GM12878 (cell line): ENCODE results near the gene SORBS1. TPM values are rescaled to one million over a fixed set of nuclear protein-coding genes. Genes with fewer than 3 reads are reported as not detected.

Source experiments
- ATAC-seq: fragments of 200-7000 bp; cut with Tn5 transposase; 3 replicates; pipeline ENCODE4 v1.9.1; 2020; ENCODE audit warnings: mild to moderate bottlenecking, moderate library complexity
- BruUV-seq: library from RNA; stranded (reverse); fragments of 400-500 nt; replicated peaks from 2 replicates; lab custom pipeline; 2021; lab: Mats Ljungman, UMichigan
- CTCF ChIA-PET: fragments of 300-600 bp; sonication (Branson Sonifier 250); formaldehyde crosslinking; extraction: SDS; loops from one replicate; lab custom pipeline; 2021; ENCODE audit warnings: inconsistent platforms; lab: Yijun Ruan, JAX
- POLR2A ChIA-PET: fragments of 350-600 bp; formaldehyde crosslinking; extraction: SDS; loops from one replicate; lab custom pipeline; 2021; ENCODE audit warnings: inconsistent platforms; lab: Charles Lee
- RAD21 ChIA-PET: fragments of 300-600 bp; sonication (Branson Sonifier 250); formaldehyde crosslinking; loops from one replicate; lab custom pipeline; 2023; ENCODE audit warnings: antibody characterized with exemption; ENCODE audit not compliant: unreplicated experiment; lab: Charles Lee
- SMC1A ChIA-PET: fragments of 300-600 bp; sonication (Branson Sonifier 250); formaldehyde crosslinking; loops from one replicate; lab custom pipeline; 2023; ENCODE audit not compliant: unreplicated experiment, uncharacterized antibody; lab: Charles Lee
- DNase-seq: peaks from one replicate; pipeline ENCODE4 v3.0.0-alpha.2; 2011; ENCODE audit warnings: low read depth, low spot score
- FAIRE-seq: peaks from 3 replicates; lab custom pipeline; 2011; peaks lifted over from hg19 to GRCh38; lab: Jason Lieb, UNC
- H2AFZ ChIP-seq: 2 replicates; pipeline ENCODE4 v1.6.0; 2011; ENCODE audit warnings: low read depth, low read length, control low read depth; ENCODE audit not compliant: control insufficient read depth
- H3K27ac ChIP-seq: 2 replicates; pipeline ENCODE4 v1.5.1; 2011; ENCODE audit warnings: control low read depth; ENCODE audit not compliant: control insufficient read depth, insufficient read depth
- H3K27me3 ChIP-seq, 2 experiments: replicated peaks in 1 of 2; 2 replicates each; pipeline versions ENCODE4 v1.6.0 to v1.6.1; 2011; ENCODE audit warnings: low read length in 1 of 2; ENCODE audit not compliant: control insufficient read depth in 2 of 2, insufficient read depth in 2 of 2
- H3K36me3 ChIP-seq, 2 experiments: 2 replicates each; pipeline ENCODE4 v1.5.1; 2011; ENCODE audit warnings: low read length in 1 of 2; ENCODE audit not compliant: control insufficient read depth in 2 of 2, insufficient read depth in 2 of 2
- H3K4me1 ChIP-seq: 2 replicates; pipeline ENCODE4 v1.6.1; 2011; ENCODE audit warnings: mild to moderate bottlenecking, low read length, moderate library complexity, mixed read lengths; ENCODE audit not compliant: control insufficient read depth, insufficient read depth
- H3K4me2 ChIP-seq: 2 replicates; pipeline ENCODE4 v1.6.0; 2011; ENCODE audit warnings: control low read depth; ENCODE audit not compliant: control insufficient read depth, insufficient read depth
- H3K4me3 ChIP-seq: fragments of 200-600 bp; sonication (generic); 2 replicates; pipeline ENCODE4 v1.5.1; 2016
- H3K79me2 ChIP-seq: 2 replicates; pipeline ENCODE4 v1.6.0; 2011; ENCODE audit warnings: low read length; ENCODE audit not compliant: control insufficient read depth, insufficient read depth
- H3K9ac ChIP-seq: 2 replicates; pipeline ENCODE4 v1.8.0; 2011; ENCODE audit warnings: low read length, control low read depth, mixed read lengths; ENCODE audit not compliant: control insufficient read depth, insufficient read depth
- H3K9me3 ChIP-seq: replicated peaks from 3 replicates; pipeline ENCODE4 v1.5.1; 2011; ENCODE audit warnings: mild to moderate bottlenecking, low read length; ENCODE audit not compliant: control insufficient read depth, insufficient read depth
- H4K20me1 ChIP-seq: 2 replicates; pipeline ENCODE4 v1.6.0; 2011; ENCODE audit not compliant: control insufficient read depth, insufficient read depth
- BHLHE40 ChIP-seq, 2 experiments: fragments of 450-650 bp in 1 of 2; IDR thresholded peaks; 2 replicates each; pipeline ENCODE4 v1.6.1; 2011 to 2017; ENCODE audit warnings: low read depth in 2 of 2, borderline replicate concordance in 1 of 2, improper control_type of control experiment in 1 of 2, low read length in 1 of 2, mild to moderate bottlenecking in 1 of 2
- CBX3 ChIP-seq: fragments of 200-600 bp; sonication (generic); IDR thresholded peaks from 2 replicates; pipeline ENCODE4 v1.6.1; 2016; ENCODE audit warnings: low read depth, borderline replicate concordance
- CREM ChIP-seq: IDR thresholded peaks from 2 replicates; pipeline ENCODE4 v1.6.1; 2014; ENCODE audit warnings: antibody characterized with exemption, low read depth
- MTA2 ChIP-seq: fragments of 450-650 bp; IDR thresholded peaks from 2 replicates; pipeline ENCODE4 v1.6.1; 2016; ENCODE audit warnings: low read depth, mild to moderate bottlenecking, moderate library complexity
- MYB ChIP-seq: fragments of 150-350 bp; IDR thresholded peaks from 2 replicates; pipeline ENCODE4 v1.6.1; 2014; ENCODE audit warnings: mild to moderate bottlenecking, low read depth, low read length, borderline replicate concordance
- NR2F1 ChIP-seq: fragments of 450-650 bp; conservative IDR thresholded peaks from 2 replicates; pipeline ENCODE4 v1.6.1; 2017; ENCODE audit warnings: mild to moderate bottlenecking
- PML ChIP-seq: IDR thresholded peaks from 2 replicates; pipeline ENCODE4 v1.6.1; 2012; ENCODE audit warnings: low read length, inconsistent platforms
- RAD21 ChIP-seq: IDR thresholded peaks from 2 replicates; pipeline ENCODE4 v1.6.1; 2011; ENCODE audit warnings: mild to moderate bottlenecking, low read depth, low read length, moderate library complexity; ENCODE audit not compliant: insufficient read depth
- RB1 ChIP-seq: fragments of 450-650 bp; formaldehyde crosslinking; IDR thresholded peaks from 2 replicates; pipeline ENCODE4 v1.6.1; 2017; ENCODE audit warnings: mild to moderate bottlenecking, borderline replicate concordance
- SMAD1 ChIP-seq: fragments of 450-650 bp; IDR thresholded peaks from 2 replicates; pipeline ENCODE4 v1.6.1; 2018; ENCODE audit warnings: mild to moderate bottlenecking, low read depth; ENCODE audit not compliant: partially characterized antibody
- SP1 ChIP-seq: IDR thresholded peaks from one replicate; pipeline ENCODE4 v1.6.1; 2011; ENCODE audit warnings: low read depth, low read length
- STAT3 ChIP-seq: IDR thresholded peaks from 2 replicates; pipeline ENCODE4 v1.6.1; 2011; ENCODE audit warnings: low read depth, low read length, improper control_type of control experiment
- ZBED1 ChIP-seq: IDR thresholded peaks from 2 replicates; pipeline ENCODE4 v1.6.1; 2016; ENCODE audit warnings: borderline replicate concordance
- WGBS: methylation state at CpG from one replicate; pipeline ENCODE4 v1.1.6; 2016; ENCODE audit warnings: low lambda C conversion rate; ENCODE audit not compliant: insufficient replicate concordance, insufficient coverage; ENCODE audit errors: missing lambda C conversion rate; 5-methylcytosine and 5-hydroxymethylcytosine counted together
- in situ Hi-C: fragments of 300-500 bp; cut with MboI; formaldehyde crosslinking; loops from 9 replicates; pipeline ENCODE4 v1.14.3; 2018; ENCODE audit warnings: mixed read lengths
- intact Hi-C: fragments of 100-400 bp; cut with micrococcal nuclease; formaldehyde crosslinking; loops from one replicate; pipeline ENCODE4 v1.14.2; 2022; ENCODE audit not compliant: unreplicated experiment
- polyA plus RNA-seq, 11 experiments: library from polyadenylated mRNA; depleted of rRNA in 4 of 11; unstranded in 6 of 11; stranded (reverse) in 5 of 11; fragments of >200 nt; fragmentation: Nextera tagmentation in 4 of 11; fragmentation: Illumina TruSeq in 1 of 11; extraction: Ambion mirVana in 4 of 11; extraction: Trizol in 1 of 11; gene quantifications; 1 replicate in 1 of 11; 2 replicates in 10 of 11; pipeline versions ENCODE4 v1.2.1 to v1.2.3, GENCODE V29; 2011 to 2016; ENCODE audit warnings: inconsistent platforms in 2 of 11, missing spikeins in 2 of 11, low read depth in 1 of 11
- total RNA-seq, 4 experiments: library from RNA; depleted of rRNA in 3 of 4; stranded (reverse); fragments of >200 nt in 3 of 4; fragmentation: Illumina TruSeq in 1 of 4; extraction: Trizol in 1 of 4; gene quantifications; 2 replicates each; pipeline versions ENCODE4 v1.2.1 to v1.2.3, GENCODE V29; 2013 to 2021
- TF ChIP-seq, protein P1 (sequence below): IDR thresholded peaks from 2 replicates; pipeline ENCODE4 v1.6.1; 2011; ENCODE audit warnings: low read depth, mild to moderate bottlenecking, low read length, moderate library complexity, borderline replicate concordance; ENCODE audit errors: extremely low read depth
- TF ChIP-seq, protein P2 (sequence below): fragments of 450-650 bp; IDR thresholded peaks from 2 replicates; pipeline ENCODE4 v1.6.1; 2016; ENCODE audit warnings: mild to moderate bottlenecking

The SORBS1 gene
- total and polyA plus RNA-seq, 10 of the 15 experiments (the other 5 are each of a cell fraction or from before 2014, with no cell fraction given): 0.13 to 0.75 (median 0.39) TPM

DNA sequence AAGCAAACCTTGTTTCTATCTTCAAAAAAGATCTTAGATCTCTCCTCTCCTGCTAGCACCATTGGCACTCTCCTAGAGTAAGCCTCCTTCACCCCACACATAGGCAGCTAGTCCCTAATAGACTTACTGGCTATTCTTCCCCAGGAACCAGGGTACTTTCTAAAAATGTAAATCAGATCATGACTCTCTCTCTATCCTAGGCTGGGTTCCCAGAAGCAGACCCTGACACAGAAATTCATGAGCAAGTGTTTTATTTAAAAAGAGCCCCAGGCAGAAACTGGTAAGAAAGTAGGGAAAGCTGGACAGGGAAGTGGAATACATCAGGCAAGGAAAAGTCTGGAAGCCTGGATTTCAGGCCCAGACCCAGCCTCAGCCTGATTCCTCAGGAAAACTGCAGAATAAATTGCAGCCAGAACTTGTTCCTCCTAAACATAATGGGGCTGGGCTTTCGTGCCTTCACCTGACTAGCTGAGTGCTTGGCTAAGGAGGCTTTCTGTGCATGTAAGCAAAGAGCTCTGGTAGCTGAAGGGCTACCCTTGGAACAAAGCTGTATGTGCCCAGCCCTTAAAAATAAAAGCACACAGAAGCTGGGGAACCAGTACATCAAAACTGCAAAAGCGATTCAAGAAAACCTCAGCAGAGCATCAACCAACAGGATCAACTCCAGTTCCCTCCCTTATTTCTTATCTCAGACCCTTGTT lies 18.8 kb upstream of the SORBS1 start:
- RAD21 ChIA-PET: no interaction called here
- no peak overlapping the region for H3K27ac ChIP-seq
- H3K4me3 ChIP-seq: no peak overlapping the region
- no peaks in the 10 kb centered on the region for H3K9me3 ChIP-seq
- peaks cover 0 to 3% of the 10 kb centered on the region in 2 experiments; a peak in 2 of 4 replicates for H3K27me3 ChIP-seq
- WGBS: 44% methylated on average over 2 of the region's 2 CpGs
- BruUV-seq: no TSS peak
- H3K9ac ChIP-seq: no peak overlapping the region
- CTCF ChIA-PET: interaction anchor here (0.9 to 1.5 kb wide), 3 partner anchors 9 to 150 kb away, joined by 3 to 4 read pairs (median 3); no protein-coding TSS in a partner anchor
- FAIRE-seq (no peak), DNase-seq (no peak), ATAC-seq (no peak)
- intact Hi-C loops: no loop called here
- TF ChIP-seq MTA2 (no peak), BHLHE40 (IDR thresholded peaks at IDR 0.05; ENCODE audit: borderline replicate concordance in 1 of 2, low read depth in 2 of 2, low read length in 1 of 2) (no peak), RB1 (no peak), RAD21 (no peak), PML (no peak), STAT3 (no peak), CBX3 (no peak), ZBED1 (no peak), SP1 (no peak), NR2F1 (no peak), SMAD1 (no peak), MYB (no peak), CREM (no peak)
- TF ChIP-seq, protein P1, sequence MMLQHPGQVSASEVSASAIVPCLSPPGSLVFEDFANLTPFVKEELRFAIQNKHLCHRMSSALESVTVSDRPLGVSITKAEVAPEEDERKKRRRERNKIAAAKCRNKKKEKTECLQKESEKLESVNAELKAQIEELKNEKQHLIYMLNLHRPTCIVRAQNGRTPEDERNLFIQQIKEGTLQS: no peak
- TF ChIP-seq, protein P2, sequence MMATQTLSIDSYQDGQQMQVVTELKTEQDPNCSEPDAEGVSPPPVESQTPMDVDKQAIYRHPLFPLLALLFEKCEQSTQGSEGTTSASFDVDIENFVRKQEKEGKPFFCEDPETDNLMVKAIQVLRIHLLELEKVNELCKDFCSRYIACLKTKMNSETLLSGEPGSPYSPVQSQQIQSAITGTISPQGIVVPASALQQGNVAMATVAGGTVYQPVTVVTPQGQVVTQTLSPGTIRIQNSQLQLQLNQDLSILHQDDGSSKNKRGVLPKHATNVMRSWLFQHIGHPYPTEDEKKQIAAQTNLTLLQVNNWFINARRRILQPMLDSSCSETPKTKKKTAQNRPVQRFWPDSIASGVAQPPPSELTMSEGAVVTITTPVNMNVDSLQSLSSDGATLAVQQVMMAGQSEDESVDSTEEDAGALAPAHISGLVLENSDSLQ: no peak
- SMC1A ChIA-PET: interaction anchor here (0.8 kb wide), 1 partner anchor 152 kb away, joined by 4 read pairs; no protein-coding TSS in a partner anchor
- POLR2A ChIA-PET: no interaction called here
- in situ Hi-C loops: no loop called here
- H3K4me1 ChIP-seq: no peaks in the 10 kb centered on the region
- H4K20me1 ChIP-seq: no peaks in the 10 kb centered on the region
- no peak overlapping the region for H2AFZ ChIP-seq
- H3K79me2 ChIP-seq: no peaks in the 10 kb centered on the region
- no peaks in the 10 kb centered on the region for H3K36me3 ChIP-seq
- no peak overlapping the region for H3K4me2 ChIP-seq
